ENCODE data around the gene CDO1. TPM values are rescaled to one million over a fixed set of nuclear protein-coding genes. Genes with fewer than 3 reads are reported as not detected.
A peak's percentile ranks its signal among the peaks of the same experiment; 100 is the strongest.
"Not testable (repeated sequence)": the region's sequence is repeated elsewhere in the genome, so short reads cannot be mapped to it uniquely, and the experiment has no call there.

CDO1 gene
- total and polyA plus RNA-seq, 11 donors: 2.7 to 37.2 (median 5.2) TPM

- ATAC-seq (no peak), DNase-seq (no peak)
- WGBS, 4 donors: 82 to 87% (median 84%) methylated on average over 4 of the region's 4 CpGs
- Histone ChIP-seq H3K4me3 (no peak overlapping the region), H3K27me3 (no peaks in the 10 kb centered on the region), H3K36me3 (peaks cover 4 to 78% (median 68%) of the 10 kb centered on the region in 9 donors), H3K4me1 (peaks cover 0 to 35% (median 24%) of the 10 kb centered on the region in 12 donors), H3K27ac (no peak overlapping the region), H3K9me3 (no peaks in the 10 kb centered on the region)
- intact Hi-C loops (cut with DNase I): loop anchor here in 6 of 10 donors (5.0 to 10.0 kb wide), 6 partner anchors 229 to 531 kb away; partner anchors contain the start of gene COMMD10 (in 1 of the 6)
- TF ChIP-seq POLR2A (IDR thresholded peaks at IDR 0.05) (no peak), CTCF (IDR thresholded peaks at IDR 0.05) (no peak)
Observed at GRCh38 chr5:115835481-115835880, 19.0 kb upstream of the CDO1 start.

GRCh38 chr5:115831163-115831768 lies 14.8 kb upstream of the CDO1 start:
- DNase-seq (no peak), ATAC-seq (peak in 1 of 4 donors; percentile 51)
- intact Hi-C loops (cut with DNase I): loop anchor here in 6 of 10 donors (2.0 to 10.0 kb wide), 7 partner anchors 194 to 526 kb away; partner anchors contain the start of gene COMMD10 (in 1 of the 6)
- WGBS, 4 donors: 52 to 62% (median 57%) methylated on average over 2 of the region's 2 CpGs
- peak; percentile 62 to 83 (median 73) for TF ChIP-seq CTCF (IDR thresholded peaks at IDR 0.05)
- no peak for TF ChIP-seq POLR2A (IDR thresholded peaks at IDR 0.05)
- H3K4me3 ChIP-seq: no peak overlapping the region
- H3K4me1 ChIP-seq: no peaks in the 10 kb centered on the region
- H3K27ac ChIP-seq: no peak overlapping the region
- H3K36me3 ChIP-seq: peaks cover 1 to 93% (median 83%) of the 10 kb centered on the region in 9 donors
- no peaks in the 10 kb centered on the region for H3K9me3 ChIP-seq
- no peaks in the 10 kb centered on the region for H3K27me3 ChIP-seq

- ATAC-seq (no peak), DNase-seq (no peak)
- no peaks in the 10 kb centered on the region for H3K9me3 ChIP-seq
- no peaks in the 10 kb centered on the region for H3K4me1 ChIP-seq
- no peaks in the 10 kb centered on the region for H3K27me3 ChIP-seq
- H3K27ac ChIP-seq: no peak overlapping the region
- TF ChIP-seq CTCF (IDR thresholded peaks at IDR 0.05) (no peak), POLR2A (IDR thresholded peaks at IDR 0.05) (no peak)
- no peak overlapping the region for H3K4me3 ChIP-seq
- H3K36me3 ChIP-seq: peaks cover 0 to 80% (median 70%) of the 10 kb centered on the region in 9 donors
- intact Hi-C loops (cut with DNase I): loop anchor here in 6 of 10 donors (2.0 to 10.0 kb wide), 7 partner anchors 193 to 525 kb away; partner anchors contain the start of gene COMMD10 (in 1 of the 6)
- WGBS, 4 donors: 89 to 96% (median 92%) methylated on average over 5 of the region's 5 CpGs
Observed at GRCh38 chr5:115829913-115830312, 13.5 kb upstream of the CDO1 start.

- Histone ChIP-seq H3K27ac (no peak overlapping the region), H3K27me3 (no peaks in the 10 kb centered on the region), H3K36me3 (peaks cover 0 to 40% (median 32%) of the 10 kb centered on the region in 9 donors), H3K4me1 (no peaks in the 10 kb centered on the region), H3K4me3 (no peak overlapping the region), H3K9me3 (no peaks in the 10 kb centered on the region)
- TF ChIP-seq CTCF (IDR thresholded peaks at IDR 0.05) (no peak), POLR2A (IDR thresholded peaks at IDR 0.05) (no peak)
- intact Hi-C loops (cut with DNase I): no loop called here
- ATAC-seq (no peak), DNase-seq (no peak)
- WGBS, 4 donors: 94 to 98% (median 97%) methylated on average over 4 of the region's 4 CpGs
Observed at GRCh38 chr5:115825948-115826347, 9.5 kb upstream of the CDO1 start.

- ATAC-seq; H3K27ac ChIP-seq; H3K9me3 ChIP-seq; H3K4me3 ChIP-seq; intact Hi-C loops (cut with DNase I); H3K27me3 ChIP-seq; H3K4me1 ChIP-seq; DNase-seq: not testable (repeated sequence)
- 88 to 100% (median 98%) methylated on average over 1 of the region's 1 CpG for WGBS, 4 donors
- H3K36me3 ChIP-seq: peaks cover 0 to 30% (median 22%) of the 10 kb centered on the region in 9 donors
Observed at GRCh38 chr5:115824983-115825382, 8.5 kb upstream of the CDO1 start.

Data from heart left ventricle (tissue), 16 donors.